ENCODE data around the gene MTMR10. TPM values are rescaled to one million over a fixed set of nuclear protein-coding genes. Genes with fewer than 3 reads are reported as not detected.
A peak's percentile ranks its signal among the peaks of the same experiment; 100 is the strongest.

Gene MTMR10
- total RNA-seq, 1 donor from 2014 or later: 28.3 TPM

GRCh38 chr15:30921781-30922479 lies 69.5 kb downstream of the MTMR10 start:
- no peak for DNase-seq (ENCODE audit: low spot score)

- no peak for DNase-seq (ENCODE audit: low spot score)
Measured at GRCh38 chr15:30921106-30921505, 70.3 kb downstream of the MTMR10 start.

GRCh38 chr15:30919877-30920550 lies 71.4 kb downstream of the MTMR10 start:
- DNase-seq (ENCODE audit: low spot score): no peak

GRCh38 chr15:30918366-30918765 lies 73.1 kb downstream of the MTMR10 start:
- DNase-seq (ENCODE audit: low spot score): no peak

GRCh38 chr15:30917675-30918074 lies 73.8 kb downstream of the MTMR10 start:
- DNase-seq (ENCODE audit: low spot score): no peak

- DNase-seq (ENCODE audit: low spot score): no peak
Measured at GRCh38 chr15:30917013-30917412, 74.4 kb downstream of the MTMR10 start.

- DNase-seq (ENCODE audit: low spot score): no peak
Measured at GRCh38 chr15:30913761-30914160, 77.7 kb downstream of the MTMR10 start.

- DNase-seq (ENCODE audit: low spot score): no peak
Measured at GRCh38 chr15:30906366-30906765, 85.1 kb downstream of the MTMR10 start.

- DNase-seq (ENCODE audit: low spot score): no peak
Measured at GRCh38 chr15:30905821-30906220, 85.6 kb downstream of the MTMR10 start.

GRCh38 chr15:30904812-30905211 lies 86.6 kb downstream of the MTMR10 start:
- DNase-seq (ENCODE audit: low spot score): no peak

- peak; percentile 90 for DNase-seq (ENCODE audit: low spot score)
Measured at GRCh38 chr15:30903497-30904187, 87.8 kb downstream of the MTMR10 start, which contains the start of gene FAN1. TSS of gene FAN1 (plus strand) at chr15:30903915. CDS start at chr15:30904664, 749 bp downstream.

- DNase-seq (ENCODE audit: low spot score): no peak
Measured at GRCh38 chr15:30901889-30902288, 89.5 kb downstream of the MTMR10 start.

- DNase-seq (ENCODE audit: low spot score): no peak
Measured at GRCh38 chr15:30896211-30896606, 95.2 kb downstream of the MTMR10 start.

- DNase-seq (ENCODE audit: low spot score): no peak
Measured at GRCh38 chr15:30895461-30896210, 95.8 kb downstream of the MTMR10 start.

- no peak for DNase-seq (ENCODE audit: low spot score)
Measured at GRCh38 chr15:30889196-30889595, 102.2 kb downstream of the MTMR10 start.

Other genes starting within 250 kb of the MTMR10 start
- 22.2 TPM for gene FAN1, start 87.7 kb downstream of the MTMR10 start, total RNA-seq
- gene TRPM1, start 110.1 kb upstream of the MTMR10 start, total RNA-seq: not detected